ENCODE results near the gene ZNF57.
"Not testable (repeated sequence)": the region's sequence is repeated elsewhere in the genome, so short reads cannot be mapped to it uniquely, and the experiment has no call there.

ZNF57 gene

GRCh38 chr19:2963122-2963521 is 62.4 kb downstream of the ZNF57 start:
- H3K27me3 ChIP-seq (ENCODE audit: low read depth, low read length): no peaks in the 10 kb centered on the region

GRCh38 chr19:2963631-2964030 is 62.9 kb downstream of the ZNF57 start:
- not testable (repeated sequence) for H3K27ac ChIP-seq (ENCODE audit: low read length); H3K27me3 ChIP-seq (ENCODE audit: low read depth, low read length); H3K4me1 ChIP-seq (ENCODE audit: control insufficient read depth in 1 of 2, insufficient read depth in 2 of 2, low read length in 2 of 2); H3K36me3 ChIP-seq (ENCODE audit: control insufficient read depth in 1 of 2, insufficient read depth in 2 of 2, low read length in 2 of 2); H3K4me3 ChIP-seq (ENCODE audit: low read depth in 1 of 2, low read length in 2 of 2); H3K9me3 ChIP-seq (ENCODE audit: control insufficient read depth in 1 of 2, low read length in 2 of 2)

More at GRCh38 chr19:2963122-2963521, 62.4 kb downstream of the ZNF57 start:
- Histone ChIP-seq H3K9me3 (ENCODE audit: control insufficient read depth in 1 of 2, low read length in 2 of 2) (no peaks in the 10 kb centered on the region), H3K4me3 (ENCODE audit: low read depth in 1 of 2, low read length in 2 of 2) (no peak overlapping the region), H3K4me1 (ENCODE audit: control insufficient read depth in 1 of 2, insufficient read depth in 2 of 2, low read length in 2 of 2) (no peaks in the 10 kb centered on the region), H3K27ac (ENCODE audit: low read length) (no peak overlapping the region), H3K36me3 (ENCODE audit: control insufficient read depth in 1 of 2, insufficient read depth in 2 of 2, low read length in 2 of 2) (no peaks in the 10 kb centered on the region)

- H3K4me1 ChIP-seq (ENCODE audit: control insufficient read depth in 1 of 2, insufficient read depth in 2 of 2, low read length in 2 of 2): peaks cover 6 to 13% of the 10 kb centered on the region in 2 donors
- no peaks in the 10 kb centered on the region for H3K36me3 ChIP-seq (ENCODE audit: control insufficient read depth in 1 of 2, insufficient read depth in 2 of 2, low read length in 2 of 2)
- no peak overlapping the region for H3K27ac ChIP-seq (ENCODE audit: low read length)
- H3K27me3 ChIP-seq (ENCODE audit: low read depth, low read length): no peaks in the 10 kb centered on the region
- no peaks in the 10 kb centered on the region for H3K9me3 ChIP-seq (ENCODE audit: control insufficient read depth in 1 of 2, low read length in 2 of 2)
- no peak overlapping the region for H3K4me3 ChIP-seq (ENCODE audit: low read depth in 1 of 2, low read length in 2 of 2)
Measured at GRCh38 chr19:2964874-2965273, 64.1 kb downstream of the ZNF57 start.

- Histone ChIP-seq H3K27me3 (ENCODE audit: low read depth, low read length) (no peaks in the 10 kb centered on the region), H3K4me3 (ENCODE audit: low read depth in 1 of 2, low read length in 2 of 2) (no peak overlapping the region), H3K9me3 (ENCODE audit: control insufficient read depth in 1 of 2, low read length in 2 of 2) (no peaks in the 10 kb centered on the region), H3K27ac (ENCODE audit: low read length) (no peak overlapping the region), H3K4me1 (ENCODE audit: control insufficient read depth in 1 of 2, insufficient read depth in 2 of 2, low read length in 2 of 2) (peaks cover 6 to 17% of the 10 kb centered on the region in 2 donors), H3K36me3 (ENCODE audit: control insufficient read depth in 1 of 2, insufficient read depth in 2 of 2, low read length in 2 of 2) (no peaks in the 10 kb centered on the region)
Measured at GRCh38 chr19:2967972-2968371, 67.2 kb downstream of the ZNF57 start.

All from muscle layer of duodenum (tissue), 2 donors.